MM.1S (cell line): ENCODE measurements around the gene RAMP1.

Experiments
- CTCF ChIP-seq: fragments of 300-600 bp; sonication (generic); IDR thresholded peaks from 2 replicates; pipeline ENCODE4 v1.5.1; 2016; ENCODE audit warnings: antibody characterized with exemption, low read length, mixed read lengths
- EZH2 ChIP-seq: fragments of 300-600 bp; sonication (generic); optimal IDR thresholded peaks from 2 replicates; pipeline ENCODE3; 2017; ENCODE audit warnings: low read depth, mild to moderate bottlenecking, antibody characterized with exemption, low read length, mixed read lengths
- EZH2phosphoT487 ChIP-seq: fragments of 300-600 bp; sonication (generic); IDR thresholded peaks from 2 replicates; pipeline ENCODE4 v1.6.1; 2018; ENCODE audit warnings: antibody characterized with exemption, low read length

GRCh38 chr2:237883951-237884446 lies 24.6 kb downstream of the RAMP1 start:
- no peak for TF ChIP-seq EZH2
- no peak for TF ChIP-seq CTCF
- no peak for TF ChIP-seq EZH2phosphoT487
